GM12892 (cell line): ENCODE data around the gene WDR18.

Experiments
- POLR2A ChIP-seq: IDR thresholded peaks from 2 replicates; pipeline ENCODE4 v1.6.1; 2011; ENCODE audit warnings: low read depth, low read length, control low read depth
- POLR2AphosphoS5 ChIP-seq: IDR thresholded peaks from 2 replicates; pipeline ENCODE4 v1.6.1; 2011; ENCODE audit warnings: low read depth, low read length, control low read depth

- no peak for TF ChIP-seq POLR2A
- no peak for TF ChIP-seq POLR2AphosphoS5
Observed at GRCh38 chr19:993361-993830, 9.3 kb downstream of the WDR18 start.
